ENCODE data around the gene KIAA1217.

GRCh38 chr10:24475598-24475997 is 266.7 kb downstream of the KIAA1217 start:
- TF ChIP-seq CTCF (IDR thresholded peaks at IDR 0.05) (no peak), POLR2A (IDR thresholded peaks at IDR 0.05) (no peak)
